IPS DF 6.9 (cell line): ENCODE measurements around the gene KIF26B.

Source experiments
- DNase-seq: peaks from one replicate; pipeline ENCODE4 v3.0.0-alpha.2; 2013; ENCODE audit warnings: low read depth, low spot score
- H3K27ac ChIP-seq: one replicate; pipeline ENCODE4 v1.5.1; 2013; ENCODE audit warnings: low read length, control low read depth
- H3K27me3 ChIP-seq: 2 replicates; pipeline ENCODE4 v1.6.1; 2013; ENCODE audit warnings: mild to moderate bottlenecking, low read length; ENCODE audit not compliant: control insufficient read depth, insufficient read depth
- H3K36me3 ChIP-seq: 2 replicates; pipeline ENCODE4 v1.6.1; 2013; ENCODE audit warnings: low read length; ENCODE audit not compliant: control insufficient read depth, insufficient read depth
- H3K4me1 ChIP-seq: 2 replicates; pipeline ENCODE4 v1.6.1; 2013; ENCODE audit warnings: low read length; ENCODE audit not compliant: control insufficient read depth, insufficient read depth
- H3K4me3 ChIP-seq: 2 replicates; pipeline ENCODE4 v1.5.1; 2013; ENCODE audit warnings: mild to moderate bottlenecking, low read length
- H3K9me3 ChIP-seq: 2 replicates; pipeline ENCODE4 v1.6.1; 2013; ENCODE audit warnings: low read length, inconsistent platforms; ENCODE audit not compliant: control insufficient read depth, insufficient read depth
- WGBS: extraction: QIAGEN DNeasy Blood & Tissue Kit; methylation state at CpG from one replicate; pipeline ENCODE4 v1.1.7; 2013; ENCODE audit warnings: mixed read lengths, missing lambda C conversion rate; ENCODE audit not compliant: insufficient read length, insufficient coverage; 5-methylcytosine and 5-hydroxymethylcytosine counted together

The KIF26B gene

DNA sequence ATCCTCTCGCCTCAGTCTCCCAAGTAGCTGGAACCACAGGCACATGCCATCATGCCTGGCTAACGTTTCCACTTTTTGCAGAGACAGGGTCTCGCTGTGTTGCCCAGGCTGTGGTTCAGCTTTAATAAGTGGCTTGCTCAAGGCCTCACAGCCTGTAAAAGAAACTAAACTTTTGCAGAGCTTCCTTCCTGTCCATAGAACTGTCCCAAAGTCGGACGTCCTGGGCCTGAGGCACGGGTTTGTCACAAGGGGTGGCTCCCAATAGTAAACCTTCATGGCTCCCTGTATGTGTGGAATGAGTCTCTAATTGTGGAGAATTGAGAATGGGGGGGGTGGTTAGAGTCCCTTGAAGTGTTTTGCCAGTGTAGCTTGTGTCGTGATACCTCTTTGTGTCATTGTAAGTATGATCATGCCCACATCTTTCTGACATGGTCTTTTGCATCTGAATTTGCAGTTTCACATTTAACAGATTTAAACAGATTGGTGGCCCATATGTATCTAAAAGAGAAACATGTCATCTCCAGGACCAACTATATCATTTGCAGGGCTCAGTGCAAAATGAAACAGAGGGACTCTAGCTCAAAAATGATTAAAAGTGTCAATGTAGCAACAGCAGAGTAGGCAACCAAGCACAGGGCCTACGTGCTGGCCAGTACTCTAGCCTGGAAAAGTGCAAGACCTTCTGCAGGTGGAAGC, 332.1 kb downstream of the KIF26B start:
- Histone ChIP-seq H3K27me3 (no peaks in the 10 kb centered on the region), H3K27ac (no peak overlapping the region), H3K9me3 (no peaks in the 10 kb centered on the region), H3K4me1 (peaks cover 4% of the 10 kb centered on the region), H3K36me3 (no peaks in the 10 kb centered on the region), H3K4me3 (no peak overlapping the region)
- no CpG with 5 or more reads among the region's 8 CpGs for WGBS
- no peak for DNase-seq

DNA sequence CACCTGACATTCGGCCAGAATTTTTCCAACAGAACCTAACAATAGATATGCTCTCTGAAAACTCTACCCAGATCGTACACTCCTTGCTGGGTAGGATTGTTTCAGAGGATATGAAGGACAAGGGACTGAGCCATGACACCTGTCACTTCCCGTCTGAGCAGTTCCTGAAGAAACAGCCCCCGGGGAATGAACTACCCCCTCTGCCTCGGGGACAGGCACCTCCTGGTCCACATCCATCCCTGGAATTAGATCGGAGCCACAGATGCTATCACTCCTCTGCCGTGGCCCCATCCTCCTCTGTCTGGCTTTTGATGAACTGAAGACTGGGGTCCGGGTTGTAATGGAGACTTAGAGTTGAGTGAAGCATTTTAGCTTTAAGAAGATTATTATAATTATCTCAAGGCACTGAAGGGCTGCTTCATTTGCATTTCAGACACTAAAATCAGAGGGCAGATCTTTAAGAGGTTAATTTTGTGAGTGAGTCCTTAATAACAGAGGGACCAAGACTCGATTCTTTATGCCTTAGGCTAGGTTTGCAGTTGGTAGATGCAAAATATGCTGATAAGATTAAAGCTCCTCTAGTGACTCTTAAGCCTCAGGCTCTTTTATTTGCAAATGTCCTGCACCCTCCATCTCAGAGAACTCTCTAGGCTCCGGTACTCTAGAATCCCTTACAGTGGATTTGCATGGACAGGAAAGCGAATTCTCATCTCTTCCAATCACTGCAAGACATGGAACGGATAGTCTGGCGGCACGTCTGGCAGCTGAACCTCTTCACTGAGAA, 333.8 kb downstream of the KIF26B start:
- no peak for DNase-seq
- no CpG with 5 or more reads among the region's 14 CpGs for WGBS
- no peak overlapping the region for H3K27ac ChIP-seq
- H3K4me1 ChIP-seq: peaks cover under 1% of the 10 kb centered on the region; the same call in 1 of the 2 replicates
- no peak overlapping the region for H3K4me3 ChIP-seq
- no peaks in the 10 kb centered on the region for H3K9me3 ChIP-seq
- H3K36me3 ChIP-seq: no peaks in the 10 kb centered on the region
- H3K27me3 ChIP-seq: no peaks in the 10 kb centered on the region

DNA sequence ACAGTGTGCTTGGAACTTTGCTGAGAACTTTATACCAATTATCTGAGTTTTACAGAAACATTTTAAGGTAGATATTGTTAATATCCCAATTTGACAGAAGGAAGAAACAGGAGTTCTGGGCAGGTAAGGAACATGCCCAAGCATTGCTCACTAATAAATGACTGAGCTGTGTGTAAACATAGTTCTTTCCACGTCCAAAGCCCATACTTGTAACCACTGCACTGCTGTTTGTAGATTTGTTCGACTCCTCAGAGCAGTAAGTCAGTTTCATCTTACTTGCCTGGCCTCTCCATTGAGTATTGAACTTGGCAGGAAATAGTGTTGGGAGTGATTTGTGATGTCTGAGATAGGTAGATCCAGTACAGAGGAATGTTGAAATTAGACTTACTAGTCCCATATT, 335.1 kb downstream of the KIF26B start:
- Histone ChIP-seq H3K9me3 (no peaks in the 10 kb centered on the region), H3K4me1 (no peaks in the 10 kb centered on the region; the same call in 1 of the 2 replicates), H3K36me3 (no peaks in the 10 kb centered on the region), H3K27me3 (no peaks in the 10 kb centered on the region), H3K4me3 (no peak overlapping the region), H3K27ac (no peak overlapping the region)
- no peak for DNase-seq
- no CpG with 5 or more reads among the region's 2 CpGs for WGBS

- WGBS: no CpG with 5 or more reads among the region's 5 CpGs
- Histone ChIP-seq H3K36me3 (no peaks in the 10 kb centered on the region), H3K27me3 (no peaks in the 10 kb centered on the region), H3K4me3 (no peak overlapping the region), H3K4me1 (no peaks in the 10 kb centered on the region; the same call in 1 of the 2 replicates), H3K27ac (no peak overlapping the region), H3K9me3 (no peaks in the 10 kb centered on the region)
- DNase-seq: no peak
Observed at GRCh38 chr1:245493029-245493428, 338.2 kb downstream of the KIF26B start.

- Histone ChIP-seq H3K4me3 (no peak overlapping the region), H3K27ac (no peak overlapping the region), H3K36me3 (no peaks in the 10 kb centered on the region), H3K4me1 (no peaks in the 10 kb centered on the region), H3K27me3 (no peaks in the 10 kb centered on the region), H3K9me3 (no peaks in the 10 kb centered on the region)
- no peak for DNase-seq
- no CpG with 5 or more reads among the region's 5 CpGs for WGBS
Observed at GRCh38 chr1:245495681-245496080, 340.9 kb downstream of the KIF26B start.

GRCh38 chr1:245500546-245500945, 345.8 kb downstream of the KIF26B start:
- Histone ChIP-seq H3K4me3 (no peak overlapping the region), H3K9me3 (no peaks in the 10 kb centered on the region), H3K27me3 (no peaks in the 10 kb centered on the region), H3K4me1 (no peaks in the 10 kb centered on the region), H3K27ac (no peak overlapping the region), H3K36me3 (no peaks in the 10 kb centered on the region)
- no CpG with 5 or more reads among the region's 7 CpGs for WGBS
- no peak for DNase-seq

GRCh38 chr1:245501633-245502032, 346.8 kb downstream of the KIF26B start:
- no CpG with 5 or more reads among the region's 7 CpGs for WGBS
- no peak overlapping the region for H3K27ac ChIP-seq
- H3K4me1 ChIP-seq: no peaks in the 10 kb centered on the region
- DNase-seq: no peak
- H3K9me3 ChIP-seq: no peaks in the 10 kb centered on the region
- no peak overlapping the region for H3K4me3 ChIP-seq
- H3K36me3 ChIP-seq: no peaks in the 10 kb centered on the region
- no peaks in the 10 kb centered on the region for H3K27me3 ChIP-seq

DNA sequence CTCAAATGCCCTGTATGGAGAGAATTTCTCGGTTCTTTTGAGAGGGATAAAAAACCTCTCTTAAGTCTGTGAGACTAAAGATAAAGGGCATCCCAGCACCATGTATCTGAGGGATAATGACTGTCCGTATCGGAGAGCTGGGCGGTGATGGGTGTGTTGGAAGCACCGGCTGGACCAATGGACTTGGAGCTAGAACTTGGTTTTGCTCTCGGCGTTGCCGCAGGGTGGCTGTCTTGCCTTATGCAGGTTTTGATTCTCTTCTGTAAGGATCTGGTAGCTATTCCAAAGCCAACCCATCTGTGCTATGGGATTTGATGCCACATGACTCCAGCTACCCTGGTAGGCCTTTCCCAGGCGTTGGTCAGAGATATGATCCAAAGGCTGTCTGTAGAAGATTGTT, 348.8 kb downstream of the KIF26B start:
- Histone ChIP-seq H3K4me1 (no peaks in the 10 kb centered on the region), H3K27ac (no peak overlapping the region), H3K9me3 (no peaks in the 10 kb centered on the region), H3K4me3 (no peak overlapping the region), H3K27me3 (no peaks in the 10 kb centered on the region), H3K36me3 (no peaks in the 10 kb centered on the region)
- DNase-seq: no peak
- WGBS: no CpG with 5 or more reads among the region's 9 CpGs

DNA sequence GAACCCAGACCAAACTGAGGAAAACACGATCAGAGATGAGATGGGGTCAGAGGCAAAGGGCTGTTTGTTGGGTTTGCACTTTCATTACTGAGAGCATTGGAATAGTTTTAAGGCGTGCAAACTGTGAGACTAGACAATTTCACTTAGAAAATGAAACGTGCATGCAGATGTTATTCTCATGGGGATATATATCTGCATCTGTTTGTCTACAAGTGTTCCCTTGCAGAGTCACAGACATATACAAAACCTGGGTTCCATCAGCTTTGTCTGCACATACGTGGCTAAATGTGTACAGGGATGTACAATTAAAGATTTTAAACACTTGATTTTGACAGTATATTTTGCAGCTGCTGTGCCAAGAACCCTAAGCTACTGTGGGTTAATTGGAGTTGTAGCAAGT, 355.4 kb downstream of the KIF26B start:
- Histone ChIP-seq H3K27ac (no peak overlapping the region), H3K36me3 (no peaks in the 10 kb centered on the region), H3K4me1 (peaks cover 1% of the 10 kb centered on the region; the same call in 1 of the 2 replicates), H3K27me3 (no peaks in the 10 kb centered on the region), H3K9me3 (no peaks in the 10 kb centered on the region), H3K4me3 (no peak overlapping the region)
- no peak for DNase-seq
- no CpG with 5 or more reads among the region's 4 CpGs for WGBS

GRCh38 chr1:245512181-245512888, 357.6 kb downstream of the KIF26B start:
- Histone ChIP-seq H3K27ac (no peak overlapping the region), H3K4me3 (no peak overlapping the region), H3K27me3 (no peaks in the 10 kb centered on the region), H3K4me1 (peaks cover 1% of the 10 kb centered on the region; the same call in 1 of the 2 replicates), H3K36me3 (no peaks in the 10 kb centered on the region), H3K9me3 (no peaks in the 10 kb centered on the region)
- DNase-seq: no peak
- WGBS: no CpG with 5 or more reads among the region's 8 CpGs
